ENCODE data around the gene RPL15. TPM values are rescaled to one million over a fixed set of nuclear protein-coding genes. Genes with fewer than 3 reads are reported as not detected.
"Not testable (repeated sequence)": the region's sequence is repeated elsewhere in the genome, so short reads cannot be mapped to it uniquely, and the experiment has no call there.

The RPL15 gene
- polyA plus RNA-seq, 1 donor (not counting 4 experiments of a cell fraction or from before 2014, with no cell fraction given) = 3,052 TPM

- Histone ChIP-seq H3K9ac (ENCODE audit: control insufficient read depth, extremely low read depth, insufficient read depth, low read length) (no peak overlapping the region), H3K4me3 (ENCODE audit: control insufficient read depth in 2 of 3, extremely low read depth in 1 of 3, insufficient read depth in 2 of 3, low read depth in 1 of 3, low read length in 3 of 3) (no peak overlapping the region), H2AFZ (ENCODE audit: control insufficient read depth, low read length) (no peak overlapping the region), H3K79me2 (ENCODE audit: control insufficient read depth, insufficient read depth, low read length) (peaks cover 9% of the 10 kb centered on the region), H3K9me3 (ENCODE audit: control insufficient read depth, low read depth, low read length) (no peaks in the 10 kb centered on the region), H3K4me1 (ENCODE audit: control insufficient read depth, extremely low read depth, insufficient read depth, low read length) (peaks cover 11% of the 10 kb centered on the region), H3K4me2 (ENCODE audit: control insufficient read depth, extremely low read depth, insufficient read depth, low read depth, low read length) (no peak overlapping the region), H3K27ac (ENCODE audit: control insufficient read depth, insufficient read depth, low read length) (no peak overlapping the region), H3K27me3 (ENCODE audit: control insufficient read depth, extremely low read depth, insufficient read depth, low read length) (no peaks in the 10 kb centered on the region), H3K36me3 (ENCODE audit: control insufficient read depth in 2 of 2, extremely low read depth in 1 of 2, insufficient read depth in 2 of 2, low read length in 2 of 2) (peaks cover 0 to 4% of the 10 kb centered on the region in 2 experiments), H4K20me1 (ENCODE audit: control insufficient read depth, extremely low read depth, insufficient read depth, low read length) (no peaks in the 10 kb centered on the region), H3K9me1 (ENCODE audit: control insufficient read depth, extremely low read depth, insufficient read depth, low read length) (no peaks in the 10 kb centered on the region)
- FAIRE-seq (no peak), DNase-seq (ENCODE audit: low read depth, low spot score) (no peak)
- no peak for TF ChIP-seq EZH2 (IDR thresholded peaks at IDR 0.05; ENCODE audit: low read length)
- TF ChIP-seq CTCF (optimal IDR thresholded peaks at IDR 0.05 in 1 of 3, IDR thresholded peaks at IDR 0.05 in 1 of 3, conservative IDR thresholded peaks at IDR 0.05 in 1 of 3; ENCODE audit: extremely low read depth in 1 of 3, insufficient read depth in 2 of 3, low read length in 3 of 3) = no peak
- dilution Hi-C loops (cut with MboI; ENCODE audit: extremely low pct_ligation_motif_present, low sequenced_read_pairs) = no loop called here
Observed at GRCh38 chr3:23911397-23911796, 5.5 kb upstream of the RPL15 start.

- H3K9ac ChIP-seq (ENCODE audit: control insufficient read depth, extremely low read depth, insufficient read depth, low read length); H2AFZ ChIP-seq (ENCODE audit: control insufficient read depth, low read length); H3K27ac ChIP-seq (ENCODE audit: control insufficient read depth, insufficient read depth, low read length); FAIRE-seq; H3K4me3 ChIP-seq (ENCODE audit: control insufficient read depth in 2 of 3, extremely low read depth in 1 of 3, insufficient read depth in 2 of 3, low read depth in 1 of 3, low read length in 3 of 3); H3K9me1 ChIP-seq (ENCODE audit: control insufficient read depth, extremely low read depth, insufficient read depth, low read length); H3K4me2 ChIP-seq (ENCODE audit: control insufficient read depth, extremely low read depth, insufficient read depth, low read depth, low read length); H4K20me1 ChIP-seq (ENCODE audit: control insufficient read depth, extremely low read depth, insufficient read depth, low read length); H3K36me3 ChIP-seq (ENCODE audit: control insufficient read depth in 2 of 2, extremely low read depth in 1 of 2, insufficient read depth in 2 of 2, low read length in 2 of 2); dilution Hi-C loops (cut with MboI; ENCODE audit: extremely low pct_ligation_motif_present, low sequenced_read_pairs); H3K27me3 ChIP-seq (ENCODE audit: control insufficient read depth, extremely low read depth, insufficient read depth, low read length); H3K9me3 ChIP-seq (ENCODE audit: control insufficient read depth, low read depth, low read length); DNase-seq (ENCODE audit: low read depth, low spot score): not testable (repeated sequence)
- Histone ChIP-seq H3K79me2 (ENCODE audit: control insufficient read depth, insufficient read depth, low read length) (peaks cover 13% of the 10 kb centered on the region), H3K4me1 (ENCODE audit: control insufficient read depth, extremely low read depth, insufficient read depth, low read length) (peaks cover 11% of the 10 kb centered on the region)
Observed at GRCh38 chr3:23912335-23912734, 4.6 kb upstream of the RPL15 start.

- Histone ChIP-seq H4K20me1 (ENCODE audit: control insufficient read depth, extremely low read depth, insufficient read depth, low read length) (peaks cover 4% of the 10 kb centered on the region), H3K79me2 (ENCODE audit: control insufficient read depth, insufficient read depth, low read length) (peaks cover 21% of the 10 kb centered on the region), H3K9me1 (ENCODE audit: control insufficient read depth, extremely low read depth, insufficient read depth, low read length) (no peaks in the 10 kb centered on the region), H3K9me3 (ENCODE audit: control insufficient read depth, low read depth, low read length) (no peaks in the 10 kb centered on the region), H3K4me2 (ENCODE audit: control insufficient read depth, extremely low read depth, insufficient read depth, low read depth, low read length) (no peak overlapping the region), H3K9ac (ENCODE audit: control insufficient read depth, extremely low read depth, insufficient read depth, low read length) (no peak overlapping the region), H3K36me3 (ENCODE audit: control insufficient read depth in 2 of 2, extremely low read depth in 1 of 2, insufficient read depth in 2 of 2, low read length in 2 of 2) (peaks cover 2 to 6% of the 10 kb centered on the region in 2 experiments), H3K27ac (ENCODE audit: control insufficient read depth, insufficient read depth, low read length) (no peak overlapping the region), H3K4me3 (ENCODE audit: control insufficient read depth in 2 of 3, extremely low read depth in 1 of 3, insufficient read depth in 2 of 3, low read depth in 1 of 3, low read length in 3 of 3) (no peak overlapping the region), H3K4me1 (ENCODE audit: control insufficient read depth, extremely low read depth, insufficient read depth, low read length) (peaks cover 11% of the 10 kb centered on the region), H2AFZ (ENCODE audit: control insufficient read depth, low read length) (no peak overlapping the region), H3K27me3 (ENCODE audit: control insufficient read depth, extremely low read depth, insufficient read depth, low read length) (no peaks in the 10 kb centered on the region)
- DNase-seq (ENCODE audit: low read depth, low spot score) (no peak), FAIRE-seq (no peak)
- TF ChIP-seq EZH2 (IDR thresholded peaks at IDR 0.05; ENCODE audit: low read length) (no peak), CTCF (optimal IDR thresholded peaks at IDR 0.05 in 1 of 3, IDR thresholded peaks at IDR 0.05 in 1 of 3, conservative IDR thresholded peaks at IDR 0.05 in 1 of 3; ENCODE audit: extremely low read depth in 1 of 3, insufficient read depth in 2 of 3, low read length in 3 of 3) (no peak)
- dilution Hi-C loops (cut with MboI; ENCODE audit: extremely low pct_ligation_motif_present, low sequenced_read_pairs) = no loop called here
Observed at GRCh38 chr3:23913182-23913581, 3.8 kb upstream of the RPL15 start.
